Measurements from ENCODE around the gene CARS2.
"Not testable (repeated sequence)": the region's sequence is repeated elsewhere in the genome, so short reads cannot be mapped to it uniquely, and the experiment has no call there.

Gene CARS2

DNA sequence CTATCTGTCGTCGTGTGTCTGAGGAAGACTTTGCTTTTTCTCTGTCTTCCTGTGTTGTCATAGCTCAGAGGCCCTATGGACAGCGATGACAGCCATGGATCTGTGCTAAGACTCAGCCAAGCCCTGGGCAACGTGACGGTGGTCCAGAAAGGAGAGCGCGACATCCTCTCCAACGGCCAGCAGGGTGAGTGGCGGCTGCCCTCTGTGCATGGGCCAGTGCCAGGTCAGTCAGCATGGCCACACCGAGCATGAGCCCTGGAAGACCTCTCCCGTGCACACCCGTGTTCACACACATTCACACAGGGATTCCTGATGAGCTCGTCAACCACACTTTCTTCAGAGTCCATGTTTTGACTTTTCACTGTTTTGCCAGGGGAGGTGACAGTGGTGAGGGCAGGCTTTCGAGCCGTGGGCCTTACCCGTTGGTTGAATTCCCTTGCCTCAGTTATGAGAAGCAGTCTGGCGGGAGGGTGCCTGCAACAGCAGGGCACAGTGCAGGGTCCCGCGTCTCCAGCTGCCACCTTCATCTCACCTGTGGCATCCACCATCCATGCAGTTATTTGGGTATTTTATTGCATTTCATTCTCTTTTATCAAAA, 70.4 kb downstream of the CARS2 start:
- no peak for FAIRE-seq

DNA sequence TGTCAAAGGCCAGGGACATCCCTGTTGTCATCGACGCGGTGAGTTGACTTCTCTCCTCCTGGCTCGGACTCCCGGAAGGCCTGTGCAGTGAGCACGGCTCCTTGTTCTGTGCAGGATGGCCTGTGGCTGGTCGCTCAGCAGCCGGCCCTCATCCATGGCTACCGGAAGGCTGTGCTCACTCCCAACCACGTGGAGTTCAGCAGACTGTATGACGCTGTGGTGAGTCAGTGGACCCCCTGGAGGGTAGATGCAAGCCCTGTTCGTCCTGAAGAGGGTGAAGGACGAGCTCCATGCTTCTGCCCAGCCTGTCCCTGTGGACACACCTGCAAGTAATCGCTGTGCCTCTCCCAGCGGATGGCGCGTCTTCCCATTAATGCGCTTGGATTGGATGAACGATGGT, 71.4 kb downstream of the CARS2 start:
- FAIRE-seq: no peak

DNA sequence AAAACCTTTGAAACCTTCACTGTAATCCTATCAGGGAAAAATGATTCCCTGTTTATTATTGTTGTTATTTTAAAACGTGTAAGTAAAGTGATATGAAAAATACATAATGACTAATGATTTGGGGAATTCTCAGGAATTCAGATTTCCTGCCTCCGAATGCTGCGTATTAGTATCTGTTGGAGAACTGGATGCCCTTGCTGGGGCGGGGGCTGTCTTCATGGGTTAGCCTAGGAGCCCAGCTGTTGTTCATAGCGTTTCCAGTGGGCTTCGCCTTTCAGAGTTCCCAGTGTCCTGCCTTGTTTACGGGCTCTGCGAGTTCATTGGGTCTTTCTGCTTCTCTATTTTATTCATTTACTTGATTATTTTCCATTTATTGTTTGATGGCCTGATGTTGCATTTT, 72.1 kb downstream of the CARS2 start:
- no peak for FAIRE-seq

DNA sequence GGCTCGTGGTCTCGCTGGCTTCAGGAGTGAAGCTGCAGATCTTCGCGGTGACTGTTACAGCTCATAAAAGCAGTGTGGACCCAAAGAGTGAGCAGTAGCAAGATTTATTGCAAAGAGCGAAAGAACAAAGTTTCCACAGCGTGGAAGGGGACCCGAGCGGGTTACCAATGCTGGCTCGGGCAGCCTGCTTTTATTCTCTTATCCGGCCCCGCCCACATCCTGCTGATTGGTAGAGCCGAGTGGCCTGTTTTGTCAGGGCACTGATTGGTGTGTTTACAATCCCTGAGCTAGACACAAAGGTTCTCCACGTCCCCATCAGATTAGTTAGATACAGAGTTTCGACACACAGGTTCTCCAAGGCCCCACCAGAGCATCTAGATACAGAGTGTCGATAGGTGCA, 73.7 kb downstream of the CARS2 start:
- not testable (repeated sequence) for FAIRE-seq

DNA sequence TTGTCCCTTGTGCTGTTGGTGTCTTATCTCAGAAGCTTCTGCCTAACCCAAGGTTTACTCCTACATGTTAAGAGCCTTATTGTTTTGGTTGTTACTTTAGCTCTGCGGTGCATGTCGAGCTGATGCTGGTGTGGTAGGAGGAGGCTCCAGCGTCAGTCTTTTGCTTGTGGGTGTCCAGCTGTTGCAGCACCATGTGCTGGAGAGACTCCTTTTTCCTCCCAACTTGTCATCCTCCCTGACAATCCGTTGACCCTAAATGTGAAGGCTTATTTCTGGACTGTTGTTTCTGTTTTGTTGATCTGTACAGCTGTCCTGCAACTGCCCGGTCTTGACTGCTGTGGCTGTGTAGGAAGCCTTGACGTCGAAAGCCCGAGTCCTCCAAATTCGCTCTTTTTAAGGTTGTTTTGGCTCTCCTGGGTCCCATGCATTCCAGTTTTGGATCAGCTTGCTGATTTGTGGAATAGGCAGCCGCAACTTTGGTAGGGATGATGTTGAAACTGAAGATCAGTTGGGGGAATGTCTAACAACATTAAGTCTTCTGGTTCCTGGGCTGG, 75.3 kb downstream of the CARS2 start:
- FAIRE-seq: no peak

DNA sequence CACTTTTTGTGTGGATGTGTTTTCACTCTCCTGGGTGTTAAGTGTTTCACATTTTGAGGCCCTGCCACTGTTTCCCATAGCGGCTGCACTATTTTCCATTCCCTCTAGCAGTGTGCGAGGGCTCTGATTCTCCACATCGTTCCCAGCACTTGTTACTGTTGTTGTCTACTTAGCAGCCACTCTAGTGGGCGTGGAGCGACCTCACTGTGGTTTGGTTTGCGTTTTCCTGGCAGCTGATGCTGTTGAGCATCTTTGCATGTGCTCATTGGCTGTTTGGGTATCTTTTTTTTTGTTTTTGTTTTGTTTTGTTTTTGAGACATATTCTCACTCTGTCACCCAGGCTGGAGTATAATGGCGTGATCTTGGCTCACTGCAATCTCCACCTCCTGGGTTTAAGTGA, 76.2 kb downstream of the CARS2 start:
- FAIRE-seq: no peak

DNA sequence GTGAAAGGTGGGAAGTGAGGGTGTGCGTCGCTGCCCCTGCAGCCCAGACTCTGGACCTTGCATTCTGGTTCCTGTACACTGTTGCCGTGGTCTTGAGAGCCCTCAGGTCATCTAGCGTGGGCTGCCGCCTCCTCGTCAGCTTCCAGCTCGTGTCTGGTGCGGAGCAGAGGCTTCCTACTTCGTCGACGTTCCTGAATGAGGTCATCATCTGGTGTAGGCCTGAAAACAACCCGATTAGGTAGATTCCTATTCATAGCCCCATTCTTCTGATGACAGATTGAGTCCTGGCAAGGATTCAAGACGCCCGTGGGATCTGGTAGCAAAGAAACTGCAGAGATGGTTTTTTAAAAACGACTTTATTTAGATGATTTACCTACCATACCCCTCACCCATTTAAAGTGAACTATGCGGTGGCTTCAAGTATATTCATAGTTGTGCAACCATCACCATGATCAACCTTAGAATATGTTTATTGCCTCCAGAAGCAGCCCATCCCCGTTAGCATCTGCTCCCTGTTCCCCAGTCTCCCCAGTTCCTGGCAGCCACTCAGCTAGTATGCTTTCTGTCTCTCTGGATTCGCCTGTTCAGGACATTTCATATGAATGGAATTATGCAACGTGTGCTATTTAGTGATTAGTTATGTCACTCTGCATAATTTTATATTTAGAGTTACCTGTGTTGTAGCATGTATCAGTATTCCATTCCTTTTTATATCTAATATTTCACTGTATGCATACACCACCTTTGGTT, 76.8 kb downstream of the CARS2 start:
- FAIRE-seq: no peak

DNA sequence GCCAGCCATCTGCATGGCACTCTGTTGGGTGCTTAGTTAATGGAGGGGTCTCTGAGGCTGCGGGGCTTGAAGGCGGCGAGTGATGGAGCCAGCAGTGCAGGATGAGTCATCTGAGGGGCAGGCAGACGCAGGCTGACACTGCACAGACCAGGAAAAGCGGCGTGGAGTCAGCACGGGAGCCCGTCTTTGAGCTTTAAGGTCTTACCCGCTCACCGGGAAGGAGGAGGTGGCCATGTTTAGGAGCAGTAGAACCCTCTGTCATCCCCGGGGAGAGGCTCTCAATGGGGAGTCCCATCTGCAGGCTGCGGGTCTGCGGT, 77.5 kb downstream of the CARS2 start:
- FAIRE-seq: no peak

DNA sequence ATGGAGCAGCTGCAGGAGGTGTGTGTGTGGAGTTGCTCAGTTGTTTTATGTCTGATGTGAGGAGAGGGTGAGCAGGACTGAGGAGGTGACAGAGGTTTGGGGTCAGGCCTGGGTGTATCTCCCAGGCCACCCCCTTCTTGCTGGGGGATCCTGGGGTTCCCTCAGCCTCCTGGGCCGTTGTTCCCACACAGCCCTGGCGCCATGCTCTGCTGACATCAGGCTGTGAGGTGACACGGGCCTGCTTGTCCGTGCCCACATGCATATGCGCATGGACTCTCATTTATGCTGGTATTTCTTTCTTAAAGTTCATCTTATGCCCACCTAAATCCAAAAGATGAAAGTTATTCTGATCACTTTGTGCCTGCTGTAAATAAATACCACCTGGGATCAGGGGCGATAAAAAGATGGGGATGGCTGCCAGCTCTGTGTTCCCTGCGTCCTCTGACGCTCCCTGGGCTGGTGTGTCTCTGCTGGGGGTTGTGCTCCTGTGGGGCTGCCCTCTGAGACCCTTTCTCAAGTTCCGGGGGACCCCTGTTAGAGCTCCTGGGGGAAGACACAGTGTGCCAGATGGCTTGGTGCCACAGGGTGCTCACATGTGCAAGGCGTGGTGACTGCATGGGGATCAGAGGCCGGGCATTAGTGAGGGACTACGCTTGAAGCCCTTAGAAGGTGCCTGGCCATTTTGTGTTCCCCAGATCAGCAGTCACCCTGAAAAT, 78.0 kb downstream of the CARS2 start:
- no peak for FAIRE-seq

DNA sequence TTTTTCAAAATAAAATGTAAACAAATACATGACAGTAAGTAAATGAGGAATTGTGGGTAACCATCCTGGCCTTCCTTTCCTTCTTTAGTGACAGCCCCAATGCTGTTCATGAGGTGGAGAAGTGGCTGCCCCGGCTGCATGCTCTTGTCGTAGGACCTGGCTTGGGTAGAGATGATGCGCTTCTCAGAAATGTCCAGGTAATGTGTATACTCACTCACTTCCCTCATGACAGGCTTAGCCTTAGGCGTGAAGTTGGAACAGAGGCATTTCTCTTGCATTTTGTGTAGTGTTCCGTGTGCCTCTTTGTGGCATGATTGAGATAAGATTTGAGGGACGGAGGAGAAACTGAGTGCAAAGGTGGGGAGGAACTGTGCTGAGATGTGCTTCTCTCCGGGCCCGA, 78.6 kb downstream of the CARS2 start:
- FAIRE-seq: no peak

DNA sequence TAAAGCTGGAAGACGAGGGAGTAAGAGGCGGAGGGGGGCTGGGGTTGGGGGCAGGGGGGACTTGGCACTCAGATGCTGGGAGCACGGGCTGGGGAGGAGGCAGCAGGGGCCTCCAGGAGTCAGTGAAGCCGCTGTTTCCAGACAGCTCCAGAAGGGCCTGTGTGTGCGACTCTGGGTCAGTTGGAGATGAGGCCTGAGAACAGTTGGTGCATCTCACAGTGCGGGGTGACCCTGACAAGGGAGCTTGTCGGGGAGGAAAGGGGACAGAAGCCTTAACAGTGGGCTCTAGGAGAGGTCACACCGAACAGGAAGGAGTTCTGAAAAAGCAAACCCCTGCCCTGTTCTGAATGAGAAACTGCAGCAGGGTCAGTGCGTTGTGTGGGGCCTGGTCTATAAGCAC, 79.4 kb downstream of the CARS2 start:
- FAIRE-seq: no peak

DNA sequence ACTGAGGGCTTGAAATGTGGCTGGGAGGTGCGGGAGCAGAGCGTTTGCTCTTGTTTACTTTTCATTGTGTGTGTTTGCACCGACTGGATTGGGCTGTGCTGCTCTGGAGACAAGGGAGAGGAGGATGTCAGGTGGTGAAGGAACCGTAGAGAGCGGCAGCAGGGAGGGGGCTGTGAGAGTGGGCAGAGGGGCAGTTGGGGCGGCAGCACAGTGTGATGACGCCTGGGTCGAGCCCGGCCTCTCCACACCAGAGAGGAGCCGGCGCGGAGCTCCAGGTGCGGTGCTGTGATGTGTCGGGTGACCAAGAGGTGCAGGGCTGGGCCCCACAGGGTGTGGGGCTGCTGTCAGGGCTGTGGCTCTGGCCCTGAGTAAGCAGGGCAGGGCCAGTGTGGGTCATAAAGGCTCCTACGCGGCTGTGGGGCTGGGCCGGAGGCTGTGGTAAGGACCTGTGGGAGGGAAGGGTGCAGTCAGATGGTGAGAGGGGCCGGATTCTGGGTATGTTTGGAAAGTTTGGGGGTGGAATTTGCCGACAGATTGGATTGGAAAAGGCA, 80.1 kb downstream of the CARS2 start:
- no peak for FAIRE-seq

DNA sequence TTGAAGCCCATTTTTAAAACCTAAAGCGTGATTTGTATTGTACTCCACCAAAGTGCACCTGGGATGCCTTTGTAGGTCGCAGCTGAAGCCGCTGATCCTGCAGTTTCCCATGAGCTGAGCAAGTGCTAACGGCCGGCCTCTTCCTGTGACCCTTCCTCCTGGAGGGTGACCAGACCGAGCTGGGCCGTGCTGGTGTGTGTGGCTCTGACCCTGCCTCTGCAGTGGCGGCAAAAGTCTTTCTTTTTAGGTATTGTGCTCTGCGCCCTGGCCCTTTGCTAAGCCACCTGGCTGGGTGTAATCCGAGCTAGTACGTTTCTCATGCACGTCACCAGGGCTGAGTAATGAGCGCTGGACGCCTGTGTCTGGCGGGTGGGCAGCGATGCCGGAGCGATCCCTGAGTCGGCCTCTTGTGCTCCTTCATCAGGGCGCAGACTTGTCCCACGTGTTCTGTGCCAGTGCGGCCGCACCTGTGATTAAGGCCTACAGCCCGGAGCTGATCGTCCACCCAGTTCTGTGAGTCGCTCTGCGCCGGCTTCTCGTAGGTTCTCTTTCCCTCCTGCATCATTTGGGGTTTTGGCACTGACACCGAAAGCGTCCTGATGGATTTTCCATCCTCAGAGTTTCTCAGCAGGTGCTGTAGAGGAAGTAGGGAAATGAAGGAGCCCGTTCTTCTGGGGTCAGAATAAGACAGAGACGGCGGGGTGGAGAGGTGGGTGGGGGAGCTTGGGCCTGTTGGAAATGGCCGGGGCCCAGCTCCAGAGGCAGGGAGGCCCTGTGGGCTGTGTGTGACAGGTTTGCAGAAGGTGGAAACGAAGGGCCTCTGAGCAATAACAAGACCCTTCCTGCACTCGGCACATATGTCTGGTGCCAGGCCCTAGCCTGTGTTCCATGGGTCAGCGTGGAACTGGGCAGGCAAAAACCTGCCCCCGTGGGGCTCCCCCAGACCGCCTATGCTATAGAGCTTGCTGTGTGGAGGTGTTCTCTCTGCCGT, 80.9 kb downstream of the CARS2 start:
- FAIRE-seq: no peak

DNA sequence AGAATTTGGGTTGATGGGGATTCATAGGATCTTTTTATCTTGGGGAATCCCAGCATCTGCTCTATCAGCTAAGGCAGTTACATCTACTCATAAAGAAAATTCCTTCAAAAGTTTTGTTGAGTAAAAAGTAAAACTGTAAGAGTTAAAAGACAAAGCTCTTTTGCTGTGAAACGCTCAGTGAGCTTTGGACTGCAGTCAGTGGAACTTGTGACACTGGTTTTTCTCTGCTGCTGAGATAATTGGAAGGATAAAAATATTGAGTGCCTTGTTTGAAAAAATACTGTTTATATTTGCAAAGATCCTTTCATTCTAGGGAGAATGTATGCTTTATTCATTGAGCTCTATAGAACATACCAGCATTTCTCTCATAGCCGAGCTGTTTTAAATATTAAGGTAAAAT, 85.3 kb downstream of the CARS2 start:
- FAIRE-seq: no peak

DNA sequence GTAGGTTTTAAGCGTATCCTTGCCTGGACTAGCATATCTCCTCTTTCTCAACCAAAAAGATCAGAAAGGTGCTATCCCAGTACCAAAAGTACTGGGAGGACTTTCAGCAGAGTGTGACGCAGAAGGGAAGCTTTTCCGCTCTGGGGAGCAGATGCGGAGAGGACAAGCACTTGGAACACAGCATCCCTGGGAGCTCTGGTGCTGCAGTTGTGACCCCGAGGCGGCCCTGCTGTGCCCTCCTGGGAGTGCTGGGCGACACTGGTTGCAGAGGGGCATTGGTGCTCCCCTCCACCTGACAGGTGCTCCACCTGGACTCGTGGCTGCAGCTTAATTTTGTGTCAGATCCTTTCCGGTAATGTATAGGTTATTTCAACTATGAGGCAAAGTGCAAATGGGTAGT, 87.1 kb downstream of the CARS2 start:
- no peak for FAIRE-seq

DNA sequence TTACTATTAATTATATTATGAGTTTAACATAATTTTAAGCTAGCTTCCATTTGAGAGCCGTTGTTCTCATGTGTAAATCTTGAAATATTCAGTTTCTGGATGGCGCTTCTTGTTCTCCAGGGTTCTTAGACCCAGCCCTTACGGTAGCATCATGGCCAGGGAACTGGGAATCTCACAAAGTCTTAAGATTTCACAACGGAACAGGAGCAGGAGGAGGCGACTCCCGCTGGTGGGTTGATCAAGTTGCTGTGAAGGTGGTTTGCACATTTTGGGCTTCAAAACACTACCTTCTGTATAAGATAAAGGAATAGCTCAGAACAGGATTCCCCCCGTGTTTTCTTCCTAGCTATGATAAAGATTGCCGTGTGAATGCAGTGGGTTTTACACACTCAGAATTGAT, 87.7 kb downstream of the CARS2 start:
- no peak for FAIRE-seq

DNA sequence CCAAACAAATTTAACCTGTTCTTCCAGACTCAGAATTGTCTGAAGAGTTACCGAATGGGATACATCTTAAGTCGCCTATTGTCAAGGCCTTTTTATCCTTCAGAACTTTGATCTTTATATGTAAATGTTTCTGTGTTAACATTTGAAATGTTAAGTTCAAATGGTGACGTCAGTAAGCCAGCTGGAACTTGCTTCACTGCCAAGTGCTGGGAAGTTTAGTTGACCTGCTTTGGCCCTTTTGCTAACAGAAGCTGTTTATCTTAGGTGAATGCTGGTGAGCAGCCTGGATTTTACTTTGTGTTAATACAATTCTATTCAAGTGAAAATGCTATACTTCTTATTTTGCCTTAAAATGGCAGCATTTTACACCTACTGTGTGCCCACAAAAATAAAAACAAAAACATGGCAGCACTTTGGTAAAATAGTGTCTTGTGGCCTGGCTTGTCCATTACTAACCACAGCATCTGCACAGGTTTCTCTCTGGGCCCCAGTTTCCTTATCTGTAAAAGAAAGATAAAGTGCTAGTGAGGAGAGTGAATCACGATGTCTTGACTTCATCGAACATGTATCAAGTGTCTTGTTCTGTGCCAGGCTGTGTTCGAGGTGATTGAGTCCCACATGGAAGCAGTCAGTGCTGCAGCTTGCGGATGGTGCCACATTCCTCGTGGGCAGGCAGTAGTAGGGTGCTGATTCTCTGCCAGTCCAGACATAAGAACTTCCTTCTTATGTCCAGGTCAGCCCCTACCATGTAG, 88.4 kb downstream of the CARS2 start:
- FAIRE-seq: no peak

DNA sequence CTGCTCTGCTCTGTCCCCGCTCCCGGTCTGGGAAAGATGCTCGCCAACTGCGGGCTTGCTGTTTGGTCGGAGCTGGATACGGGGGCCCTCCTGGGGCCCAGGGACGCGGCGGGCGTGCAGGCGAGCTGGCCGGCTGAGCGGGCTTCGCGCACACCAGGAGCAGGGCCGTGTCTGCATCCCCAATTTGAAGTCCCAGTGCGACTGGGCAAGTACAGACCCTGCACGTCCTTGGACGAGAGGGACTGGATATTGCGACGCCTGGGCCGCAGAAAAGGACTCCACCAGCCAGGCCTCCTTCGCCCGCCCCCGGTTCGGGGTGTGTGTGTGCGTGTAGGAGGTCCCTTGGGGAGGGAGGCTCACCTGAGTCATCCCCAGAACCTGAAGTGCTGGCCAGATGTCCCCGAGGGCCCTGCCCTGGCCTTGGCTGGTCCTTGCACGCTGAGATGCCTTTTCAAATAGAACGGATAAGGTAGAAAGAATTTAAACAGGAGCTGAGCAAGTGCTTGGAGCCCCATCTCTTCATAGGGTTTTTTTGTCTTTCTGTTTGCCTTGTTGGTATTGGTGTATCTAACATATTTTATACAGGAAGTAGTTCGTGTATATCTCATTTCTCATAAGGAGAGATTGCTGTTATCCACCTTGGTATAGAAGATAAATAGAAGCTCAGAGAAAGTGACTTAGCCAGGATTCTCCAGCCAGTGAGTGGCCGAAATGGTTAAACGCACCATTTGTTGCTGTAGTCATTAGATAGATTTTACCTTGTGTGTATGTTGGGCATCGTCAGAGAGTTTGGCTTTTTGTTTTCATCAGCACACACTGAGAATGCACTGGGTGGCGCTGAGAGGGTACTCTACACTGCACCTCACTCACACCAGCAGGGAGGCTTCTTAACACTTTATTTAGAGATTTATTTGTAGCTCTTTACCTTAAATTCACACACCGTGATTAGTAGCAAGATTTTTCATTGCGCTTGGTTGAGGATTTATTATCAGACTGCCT, 89.5 kb downstream of the CARS2 start:
- no peak for FAIRE-seq

DNA sequence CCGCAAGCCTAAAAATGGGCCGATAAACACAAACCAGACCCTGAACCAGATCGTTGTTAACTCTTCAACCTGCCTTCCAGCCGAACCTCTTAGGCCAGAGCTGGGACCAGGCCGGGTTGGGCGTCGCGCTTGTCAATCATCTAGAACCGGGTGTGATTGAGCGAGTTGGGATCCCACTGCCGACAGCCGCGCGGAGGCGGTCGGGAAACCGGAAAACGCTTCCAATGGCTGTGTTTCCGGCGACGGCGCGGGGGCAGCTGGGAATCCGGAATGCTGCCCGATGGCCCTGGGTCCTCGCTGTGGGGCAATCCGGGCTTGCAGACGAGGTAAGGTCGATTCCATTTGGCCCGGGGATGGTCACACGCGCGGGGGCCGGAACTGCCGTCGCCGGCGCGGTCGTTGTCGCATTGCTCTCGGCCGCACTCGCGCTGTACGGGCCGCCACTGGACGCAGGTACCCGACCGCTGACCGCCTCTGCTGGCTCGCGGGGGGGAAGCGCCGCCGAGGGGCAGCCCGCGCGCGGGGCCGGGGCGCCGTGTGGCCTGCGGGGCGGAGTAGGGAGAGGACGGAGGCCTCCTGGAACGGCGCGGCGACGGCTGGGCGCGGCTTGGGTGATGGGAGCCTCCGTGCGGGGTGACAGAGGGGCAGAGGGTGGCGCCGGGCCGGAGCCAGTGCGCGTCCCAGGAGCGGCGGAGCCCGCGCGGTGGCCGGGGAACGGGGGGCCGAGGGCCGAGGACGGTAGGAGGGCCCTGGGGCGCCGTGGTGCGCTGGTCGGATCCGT, 90.4 kb downstream of the CARS2 start, which contains the start of gene NAXD:
TSS of gene NAXD (plus strand) at position 224 of the 781 bp plus-strand sequence. CDS start at position 281, 57 bp downstream.
- FAIRE-seq: peak; percentile 97

DNA sequence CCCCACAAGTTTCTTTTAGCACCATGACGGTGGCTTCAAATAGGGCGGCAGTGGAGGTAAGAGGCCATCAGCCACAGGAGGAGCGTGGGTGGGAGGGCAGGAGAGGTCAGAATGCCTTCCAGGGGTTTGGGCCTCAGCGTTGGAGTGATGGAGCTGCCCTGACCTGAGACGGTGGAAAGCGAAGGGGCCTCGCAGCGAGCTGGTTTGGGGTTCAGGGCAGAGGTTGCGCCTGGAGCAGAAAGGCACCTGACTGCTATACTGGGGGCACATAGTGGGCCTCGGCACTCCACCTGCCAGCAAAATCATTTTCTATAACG, 91.0 kb downstream of the CARS2 start:
- no peak for FAIRE-seq
